HG03432 (cell line): Measurements from ENCODE around the gene CCDC12.

ENCODE experiments used
- ATAC-seq: cut with Tn5 transposase; IDR thresholded peaks from one replicate; pipeline ENCODE4 v1.9.1; 2021; ENCODE audit warnings: mild to moderate bottlenecking, moderate library complexity; ENCODE audit not compliant: unreplicated experiment

Gene CCDC12

GRCh38 chr3:46878781-46879436 lies 97.6 kb downstream of the CCDC12 start:
- ATAC-seq: no peak

GRCh38 chr3:46877406-46878125 lies 99.0 kb downstream of the CCDC12 start, which contains the start of gene PTH1R:
PTH1R (plus strand) TSS chr3:46877721; CDS start chr3:46883560, 5,839 bp downstream.
- ATAC-seq: no peak

- ATAC-seq: no peak
These were observed 99.9 kb downstream of the CCDC12 start for GRCh38 chr3:46876313-46877300.

GRCh38 chr3:46875560-46875959 lies 101.0 kb downstream of the CCDC12 start:
- no peak for ATAC-seq

- ATAC-seq: no peak
These were observed 102.1 kb downstream of the CCDC12 start for GRCh38 chr3:46874430-46874829.

- no peak for ATAC-seq
These were observed 103.0 kb downstream of the CCDC12 start for GRCh38 chr3:46873521-46873920.
